Neural progenitor cell (in vitro differentiated cells): ENCODE results near the gene MPZL1.

Experiments used
- EZH2 ChIP-seq: fragments of 200-600 bp; sonication (generic); IDR thresholded peaks from 2 replicates; pipeline ENCODE4 v1.6.1; 2017; ENCODE audit warnings: antibody characterized with exemption, mild to moderate bottlenecking, moderate library complexity
- EZH2phosphoT487 ChIP-seq: fragments of 200-600 bp; sonication (generic); IDR thresholded peaks from 2 replicates; pipeline ENCODE4 v1.6.1; 2017; ENCODE audit warnings: antibody characterized with exemption
- TF ChIP-seq, protein P1 (sequence below): fragments of 200-600 bp; sonication (generic); IDR thresholded peaks from 2 replicates; pipeline ENCODE4 v1.5.1; 2017; ENCODE audit warnings: antibody characterized with exemption, mild to moderate bottlenecking

DNA sequence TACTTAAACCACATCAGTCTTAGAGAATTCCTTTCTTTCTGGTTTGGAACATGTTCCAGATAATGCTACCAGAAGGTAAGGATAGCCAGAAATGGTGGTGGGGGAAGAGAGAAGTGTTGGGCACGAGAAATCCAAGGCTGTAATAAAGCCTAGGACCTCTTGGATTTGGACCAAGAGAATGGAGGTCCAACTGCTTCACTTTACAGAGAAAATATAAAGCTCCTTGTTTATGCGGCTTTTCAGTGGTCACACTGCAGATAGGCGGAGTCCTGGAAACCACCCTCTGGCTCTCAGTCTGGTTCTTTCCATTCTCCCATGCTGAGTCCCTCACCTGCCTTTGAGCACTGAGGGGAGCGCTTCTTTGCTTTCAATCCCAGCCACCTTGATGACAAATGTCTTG is 104.3 kb downstream of the MPZL1 start:
- TF ChIP-seq, protein P1, sequence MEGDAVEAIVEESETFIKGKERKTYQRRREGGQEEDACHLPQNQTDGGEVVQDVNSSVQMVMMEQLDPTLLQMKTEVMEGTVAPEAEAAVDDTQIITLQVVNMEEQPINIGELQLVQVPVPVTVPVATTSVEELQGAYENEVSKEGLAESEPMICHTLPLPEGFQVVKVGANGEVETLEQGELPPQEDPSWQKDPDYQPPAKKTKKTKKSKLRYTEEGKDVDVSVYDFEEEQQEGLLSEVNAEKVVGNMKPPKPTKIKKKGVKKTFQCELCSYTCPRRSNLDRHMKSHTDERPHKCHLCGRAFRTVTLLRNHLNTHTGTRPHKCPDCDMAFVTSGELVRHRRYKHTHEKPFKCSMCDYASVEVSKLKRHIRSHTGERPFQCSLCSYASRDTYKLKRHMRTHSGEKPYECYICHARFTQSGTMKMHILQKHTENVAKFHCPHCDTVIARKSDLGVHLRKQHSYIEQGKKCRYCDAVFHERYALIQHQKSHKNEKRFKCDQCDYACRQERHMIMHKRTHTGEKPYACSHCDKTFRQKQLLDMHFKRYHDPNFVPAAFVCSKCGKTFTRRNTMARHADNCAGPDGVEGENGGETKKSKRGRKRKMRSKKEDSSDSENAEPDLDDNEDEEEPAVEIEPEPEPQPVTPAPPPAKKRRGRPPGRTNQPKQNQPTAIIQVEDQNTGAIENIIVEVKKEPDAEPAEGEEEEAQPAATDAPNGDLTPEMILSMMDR = no peak
- TF ChIP-seq EZH2phosphoT487 (no peak), EZH2 (no peak)
